WTC11 (cell line): ENCODE measurements around the gene NUB1. TPM values are rescaled to one million over a fixed set of nuclear protein-coding genes. Genes with fewer than 3 reads are reported as not detected.

Source experiments
- ATAC-seq: fragments of 200-7000 bp; cut with Tn5 transposase; 2 replicates; pipeline ENCODE4 v1.10.0; 2021; ENCODE audit warnings: mild to moderate bottlenecking, moderate library complexity
- CTCF ChIA-PET: fragments of 300-600 bp; sonication (Branson Sonifier 250); formaldehyde crosslinking; loops from one replicate; lab custom pipeline; 2021; ENCODE audit warnings: antibody characterized with exemption; lab: Charles Lee
- POLR2A ChIA-PET: fragments of 350-600 bp; sonication (Branson Sonifier 250); formaldehyde crosslinking; loops from one replicate; lab custom pipeline; 2021; ENCODE audit warnings: antibody characterized with exemption; lab: Charles Lee
- DNase-seq: peaks from one replicate; pipeline ENCODE4 v3.0.0; 2021; ENCODE audit warnings: low spot score
- H3K27ac Mint-ChIP-seq: 2 replicates; pipeline ENCODE4 v1.8.0; 2021; ENCODE audit warnings: mixed read lengths
- H3K27me3 Mint-ChIP-seq: 2 replicates; pipeline ENCODE4 v1.8.0; 2021; ENCODE audit warnings: low read depth, mild to moderate bottlenecking, moderate library complexity, mixed read lengths
- H3K36me3 Mint-ChIP-seq: 2 replicates; pipeline ENCODE4 v1.8.0; 2021; ENCODE audit warnings: mixed read lengths
- H3K4me1 Mint-ChIP-seq: 2 replicates; pipeline ENCODE4 v1.8.0; 2022; ENCODE audit warnings: mixed read lengths
- H3K4me3 Mint-ChIP-seq: 2 replicates; pipeline ENCODE4 v1.8.0; 2021; ENCODE audit warnings: mild to moderate bottlenecking, moderate library complexity, mixed read lengths
- H3K9me3 Mint-ChIP-seq: 2 replicates; pipeline ENCODE4 v1.8.0; 2021; ENCODE audit warnings: mixed read lengths
- ARID4B ChIP-seq: sonication (generic); formaldehyde crosslinking; IDR thresholded peaks from 2 replicates; pipeline ENCODE4 v1.8.0; 2023; ENCODE audit warnings: missing genetic modification reagents, mild to moderate bottlenecking, borderline replicate concordance
- ATF6 ChIP-seq: sonication (generic); formaldehyde crosslinking; IDR thresholded peaks from 2 replicates; pipeline ENCODE4 v1.8.1; 2023; ENCODE audit warnings: mild to moderate bottlenecking, missing genetic modification reagents
- FOXK1 ChIP-seq: sonication (generic); formaldehyde crosslinking; IDR thresholded peaks from 2 replicates; pipeline ENCODE4 v1.8.0; 2022; ENCODE audit warnings: mild to moderate bottlenecking, moderate library complexity, missing genetic modification reagents
- GABPB1 ChIP-seq: sonication (generic); formaldehyde crosslinking; IDR thresholded peaks from 2 replicates; pipeline ENCODE4 v1.8.1; 2023; ENCODE audit warnings: mild to moderate bottlenecking, missing genetic modification reagents
- HMGXB4 ChIP-seq: sonication (generic); formaldehyde crosslinking; IDR thresholded peaks from 2 replicates; pipeline ENCODE4 v1.8.1; 2023; ENCODE audit warnings: mild to moderate bottlenecking, moderate library complexity, missing genetic modification reagents
- OVOL2 ChIP-seq: fragments of 250-450 bp; sonication (Bioruptor Pico); IDR thresholded peaks from 2 replicates; pipeline ENCODE4 v1.9.0; 2021; ENCODE audit warnings: mild to moderate bottlenecking, borderline replicate concordance
- SMAD3 ChIP-seq: sonication (generic); formaldehyde crosslinking; IDR thresholded peaks from 2 replicates; pipeline ENCODE4 v1.8.0; 2022; ENCODE audit warnings: missing genetic modification reagents, mild to moderate bottlenecking, borderline replicate concordance
- SOX15 ChIP-seq: fragments of 250-450 bp; sonication (Bioruptor Pico); IDR thresholded peaks from 2 replicates; pipeline ENCODE4 v1.9.0; 2021; ENCODE audit warnings: mild to moderate bottlenecking
- TP53 ChIP-seq: sonication (generic); formaldehyde crosslinking; IDR thresholded peaks from 2 replicates; pipeline ENCODE4 v1.8.1; 2023; ENCODE audit warnings: mild to moderate bottlenecking, missing genetic modification reagents
- ZNF317 ChIP-seq: sonication (generic); formaldehyde crosslinking; IDR thresholded peaks from 2 replicates; pipeline ENCODE4 v1.8.1; 2023; ENCODE audit warnings: low read depth, mild to moderate bottlenecking, moderate library complexity, missing genetic modification reagents, borderline replicate concordance
- ZNF512 ChIP-seq: sonication (generic); formaldehyde crosslinking; IDR thresholded peaks from 2 replicates; pipeline ENCODE4 v1.8.1; 2022; ENCODE audit warnings: missing genetic modification reagents, borderline replicate concordance
- ZNF532 ChIP-seq: fragments of 250-450 bp; sonication (Bioruptor Pico); IDR thresholded peaks from 2 replicates; pipeline ENCODE4 v1.9.0; 2021; ENCODE audit warnings: mild to moderate bottlenecking, borderline replicate concordance
- total RNA-seq: library from RNA; stranded (reverse); gene quantifications from 3 replicates; pipeline ENCODE4 v1.2.3, GENCODE V29; 2021
- TF ChIP-seq, protein P1 (sequence below): sonication (generic); formaldehyde crosslinking; conservative IDR thresholded peaks from 2 replicates; pipeline ENCODE4 v1.8.1; 2023; ENCODE audit warnings: mild to moderate bottlenecking, low read depth, missing genetic modification reagents, moderate library complexity

NUB1 gene
- total RNA-seq, 1 experiment from 2014 or later: 38.3 TPM

- TF ChIP-seq, protein P1, sequence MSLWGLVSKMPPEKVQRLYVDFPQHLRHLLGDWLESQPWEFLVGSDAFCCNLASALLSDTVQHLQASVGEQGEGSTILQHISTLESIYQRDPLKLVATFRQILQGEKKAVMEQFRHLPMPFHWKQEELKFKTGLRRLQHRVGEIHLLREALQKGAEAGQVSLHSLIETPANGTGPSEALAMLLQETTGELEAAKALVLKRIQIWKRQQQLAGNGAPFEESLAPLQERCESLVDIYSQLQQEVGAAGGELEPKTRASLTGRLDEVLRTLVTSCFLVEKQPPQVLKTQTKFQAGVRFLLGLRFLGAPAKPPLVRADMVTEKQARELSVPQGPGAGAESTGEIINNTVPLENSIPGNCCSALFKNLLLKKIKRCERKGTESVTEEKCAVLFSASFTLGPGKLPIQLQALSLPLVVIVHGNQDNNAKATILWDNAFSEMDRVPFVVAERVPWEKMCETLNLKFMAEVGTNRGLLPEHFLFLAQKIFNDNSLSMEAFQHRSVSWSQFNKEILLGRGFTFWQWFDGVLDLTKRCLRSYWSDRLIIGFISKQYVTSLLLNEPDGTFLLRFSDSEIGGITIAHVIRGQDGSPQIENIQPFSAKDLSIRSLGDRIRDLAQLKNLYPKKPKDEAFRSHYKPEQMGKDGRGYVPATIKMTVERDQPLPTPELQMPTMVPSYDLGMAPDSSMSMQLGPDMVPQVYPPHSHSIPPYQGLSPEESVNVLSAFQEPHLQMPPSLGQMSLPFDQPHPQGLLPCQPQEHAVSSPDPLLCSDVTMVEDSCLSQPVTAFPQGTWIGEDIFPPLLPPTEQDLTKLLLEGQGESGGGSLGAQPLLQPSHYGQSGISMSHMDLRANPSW (CRISPR knock-in tag): no peak
- TF ChIP-seq OVOL2 (CRISPR knock-in tag) (no peak), TP53 (CRISPR knock-in tag) (no peak), ARID4B (CRISPR knock-in tag) (no peak), ZNF512 (CRISPR knock-in tag) (no peak)
Observed at GRCh38 chr7:151316896-151317295, 24.7 kb upstream of the NUB1 start (continued).

- H3K36me3 Mint-ChIP-seq: peaks cover 8% of the 10 kb centered on the region
Observed at GRCh38 chr7:151317936-151318335, 23.7 kb upstream of the NUB1 start.

More at GRCh38 chr7:151317936-151318335, 23.7 kb upstream of the NUB1 start:
- POLR2A ChIA-PET: no interaction called here
- peaks cover 20% of the 10 kb centered on the region for H3K9me3 Mint-ChIP-seq
- TF ChIP-seq HMGXB4 (CRISPR knock-in tag) (no peak), ARID4B (CRISPR knock-in tag) (no peak), SOX15 (CRISPR knock-in tag) (no peak), FOXK1 (no peak), GABPB1 (CRISPR knock-in tag) (no peak), SMAD3 (CRISPR knock-in tag) (no peak), TP53 (CRISPR knock-in tag) (no peak), ATF6 (CRISPR knock-in tag) (no peak), ZNF317 (no peak), ZNF532 (no peak)
- H3K4me3 Mint-ChIP-seq: no peak overlapping the region
- no peaks in the 10 kb centered on the region for H3K4me1 Mint-ChIP-seq
- DNase-seq (no peak), ATAC-seq (no peak)
- no peak overlapping the region for H3K27ac Mint-ChIP-seq
- peaks cover 6% of the 10 kb centered on the region for H3K27me3 Mint-ChIP-seq
- CTCF ChIA-PET: interaction anchor here (0.7 to 5.7 kb wide), 4 partner anchors 33 to 442 kb away, joined by 3 to 71 read pairs (median 4); no protein-coding TSS in a partner anchor
